ENCODE data around the gene RPL13A.

RPL13A gene

GRCh38 chr19:49481020-49481683 lies 6.3 kb upstream of the RPL13A start:
- no peak for DNase-seq (ENCODE audit: low read depth in 2 of 2)

- DNase-seq (ENCODE audit: low read depth in 2 of 2): no peak
Observed at GRCh38 chr19:49486232-49486631, 1.2 kb upstream of the RPL13A start.

GRCh38 chr19:49486710-49487276 lies 615 bp upstream of the RPL13A start:
- DNase-seq (ENCODE audit: low read depth in 2 of 2): no peak

- no peak for DNase-seq (ENCODE audit: low read depth in 2 of 2)
Observed at GRCh38 chr19:49488046-49488862, 846 bp downstream of the RPL13A start.

GRCh38 chr19:49488863-49489537 lies 1.6 kb downstream of the RPL13A start:
- DNase-seq (ENCODE audit: low read depth in 2 of 2): no peak

GRCh38 chr19:49489601-49490167 lies 2.3 kb downstream of the RPL13A start:
- DNase-seq (ENCODE audit: low read depth in 2 of 2): no peak

- DNase-seq (ENCODE audit: low read depth in 2 of 2): no peak
Observed at GRCh38 chr19:49490287-49491029, 3.0 kb downstream of the RPL13A start.

GRCh38 chr19:49491030-49491803 lies 3.8 kb downstream of the RPL13A start:
- no peak for DNase-seq (ENCODE audit: low read depth in 2 of 2)

GRCh38 chr19:49491804-49492572 lies 4.6 kb downstream of the RPL13A start:
- no peak for DNase-seq (ENCODE audit: low read depth in 2 of 2)

GRCh38 chr19:49492573-49493405 lies 5.4 kb downstream of the RPL13A start:
- no peak for DNase-seq (ENCODE audit: low read depth in 2 of 2)

- DNase-seq (ENCODE audit: low read depth in 2 of 2): no peak
Observed at GRCh38 chr19:49496574-49497008, 9.2 kb downstream of the RPL13A start.

GRCh38 chr19:49497047-49497788 lies 9.8 kb downstream of the RPL13A start:
- no peak for DNase-seq (ENCODE audit: low read depth in 2 of 2)

- no peak for DNase-seq (ENCODE audit: low read depth in 2 of 2)
Observed at GRCh38 chr19:49497789-49498103, 10.3 kb downstream of the RPL13A start.

GRCh38 chr19:49498475-49498874 lies 11.1 kb downstream of the RPL13A start:
- no peak for DNase-seq (ENCODE audit: low read depth in 2 of 2)

GRCh38 chr19:49499030-49499670 lies 11.7 kb downstream of the RPL13A start:
- no peak for DNase-seq (ENCODE audit: low read depth in 2 of 2)

- DNase-seq (ENCODE audit: low read depth in 2 of 2): no peak
Observed at GRCh38 chr19:49502866-49503581, 15.6 kb downstream of the RPL13A start.

- no peak for DNase-seq (ENCODE audit: low read depth in 2 of 2)
Observed at GRCh38 chr19:49503582-49503962, 16.2 kb downstream of the RPL13A start.

Data from stimulated activated CD8-positive, alpha-beta memory T cell treated with anti-CD3 and anti-CD28 coated beads, Interleukin-7, amount 100 ng/mL, for 1 hour (primary cell).